GM10266 (cell line): ENCODE measurements around the gene FRYL.

ENCODE experiments used
- DNase-seq: peaks from one replicate; pipeline ENCODE4 v3.0.0; 2012; ENCODE audit errors: extremely low spot score
- CTCF ChIP-seq: IDR thresholded peaks from 2 replicates; pipeline ENCODE4 v1.5.1; 2012; ENCODE audit warnings: mild to moderate bottlenecking, low read depth; ENCODE audit not compliant: control insufficient read depth, insufficient read depth; ENCODE audit errors: missing control alignments

Gene FRYL

GRCh38 chr4:48564151-48564550 is 215.9 kb downstream of the FRYL start:
- TF ChIP-seq CTCF = no peak
- DNase-seq = no peak

GRCh38 chr4:48558819-48559218 is 221.3 kb downstream of the FRYL start:
- no peak for DNase-seq
- TF ChIP-seq CTCF = no peak

DNA sequence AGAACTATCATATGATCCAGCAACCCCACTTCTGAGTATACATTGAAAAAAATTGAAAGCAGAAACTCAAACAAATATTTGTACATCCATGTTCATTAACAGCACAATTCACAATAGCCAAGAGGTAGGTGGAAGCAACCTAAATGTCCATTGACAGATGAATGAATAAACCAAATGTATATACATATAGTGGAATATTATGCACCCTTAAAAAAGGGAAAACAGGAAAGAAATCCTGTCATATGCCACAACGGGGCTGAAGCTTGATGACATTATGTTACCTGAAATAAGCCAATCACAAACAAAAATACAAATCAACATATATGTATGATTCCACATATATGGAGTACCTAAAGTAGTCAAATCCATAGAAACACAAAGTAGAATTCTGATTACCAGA is 222.1 kb downstream of the FRYL start:
- no peak for TF ChIP-seq CTCF
- DNase-seq = no peak

DNA sequence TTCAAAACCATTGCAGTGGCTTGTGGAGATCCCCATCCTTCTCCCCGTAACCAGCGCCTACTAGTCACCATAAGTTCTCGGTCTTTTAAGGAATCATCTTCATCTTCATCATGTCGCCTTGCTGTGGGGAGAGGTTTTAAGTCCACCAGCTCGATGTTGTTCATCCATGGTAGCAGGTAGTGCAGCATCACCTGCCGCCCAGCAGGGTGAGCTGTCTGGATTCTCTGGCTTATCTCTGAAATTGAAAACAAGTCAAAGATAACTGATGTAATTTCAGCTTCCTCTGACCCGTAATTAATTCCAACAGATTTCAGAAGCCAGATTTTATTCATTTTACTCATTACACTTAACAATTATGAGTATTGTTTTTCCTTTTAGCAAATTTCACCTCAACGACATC is 222.6 kb downstream of the FRYL start:
- no peak for DNase-seq
- no peak for TF ChIP-seq CTCF

DNA sequence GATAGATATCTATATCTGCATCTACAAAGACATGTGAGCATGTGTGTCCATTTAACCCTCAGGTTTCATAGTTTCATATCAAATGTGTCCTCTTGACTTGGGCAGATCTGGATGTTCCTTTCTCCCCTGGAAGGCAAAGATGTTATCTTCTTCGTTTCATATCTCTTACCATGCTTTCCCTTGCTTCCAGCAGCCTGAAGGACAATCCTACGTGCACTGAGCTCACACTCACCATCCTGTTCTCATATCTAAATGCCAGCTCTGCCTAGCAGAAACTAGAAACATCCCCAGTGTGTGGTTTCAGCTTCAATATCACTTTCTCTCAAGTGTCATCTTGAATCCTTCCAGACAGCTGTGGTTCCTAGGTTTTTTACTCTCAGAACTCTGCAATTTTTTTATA is 223.8 kb downstream of the FRYL start:
- DNase-seq = no peak

GRCh38 chr4:48554606-48555005 is 225.5 kb downstream of the FRYL start:
- no peak for DNase-seq

More for the DNA sequence above, 223.8 kb downstream of the FRYL start:
- no peak for TF ChIP-seq CTCF

GRCh38 chr4:48553720-48554119 is 226.4 kb downstream of the FRYL start:
- TF ChIP-seq CTCF = no peak
- no peak for DNase-seq

More at GRCh38 chr4:48554606-48555005, 225.5 kb downstream of the FRYL start:
- TF ChIP-seq CTCF = no peak

- DNase-seq = no peak
- peak; percentile 63 for TF ChIP-seq CTCF
Observed at GRCh38 chr4:48546336-48546735, 233.7 kb downstream of the FRYL start.
